ENCODE data around the gene BMF. TPM values are rescaled to one million over a fixed set of nuclear protein-coding genes. Genes with fewer than 3 reads are reported as not detected.
"Not testable (repeated sequence)": the region's sequence is repeated elsewhere in the genome, so short reads cannot be mapped to it uniquely, and the experiment has no call there.

The BMF gene, protein sequence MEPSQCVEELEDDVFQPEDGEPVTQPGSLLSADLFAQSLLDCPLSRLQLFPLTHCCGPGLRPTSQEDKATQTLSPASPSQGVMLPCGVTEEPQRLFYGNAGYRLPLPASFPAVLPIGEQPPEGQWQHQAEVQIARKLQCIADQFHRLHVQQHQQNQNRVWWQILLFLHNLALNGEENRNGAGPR
- 18.7 and 19.6 TPM in 2 replicates for total RNA-seq (2014; rRNA removed; shearing (Covaris generic))

DNA sequence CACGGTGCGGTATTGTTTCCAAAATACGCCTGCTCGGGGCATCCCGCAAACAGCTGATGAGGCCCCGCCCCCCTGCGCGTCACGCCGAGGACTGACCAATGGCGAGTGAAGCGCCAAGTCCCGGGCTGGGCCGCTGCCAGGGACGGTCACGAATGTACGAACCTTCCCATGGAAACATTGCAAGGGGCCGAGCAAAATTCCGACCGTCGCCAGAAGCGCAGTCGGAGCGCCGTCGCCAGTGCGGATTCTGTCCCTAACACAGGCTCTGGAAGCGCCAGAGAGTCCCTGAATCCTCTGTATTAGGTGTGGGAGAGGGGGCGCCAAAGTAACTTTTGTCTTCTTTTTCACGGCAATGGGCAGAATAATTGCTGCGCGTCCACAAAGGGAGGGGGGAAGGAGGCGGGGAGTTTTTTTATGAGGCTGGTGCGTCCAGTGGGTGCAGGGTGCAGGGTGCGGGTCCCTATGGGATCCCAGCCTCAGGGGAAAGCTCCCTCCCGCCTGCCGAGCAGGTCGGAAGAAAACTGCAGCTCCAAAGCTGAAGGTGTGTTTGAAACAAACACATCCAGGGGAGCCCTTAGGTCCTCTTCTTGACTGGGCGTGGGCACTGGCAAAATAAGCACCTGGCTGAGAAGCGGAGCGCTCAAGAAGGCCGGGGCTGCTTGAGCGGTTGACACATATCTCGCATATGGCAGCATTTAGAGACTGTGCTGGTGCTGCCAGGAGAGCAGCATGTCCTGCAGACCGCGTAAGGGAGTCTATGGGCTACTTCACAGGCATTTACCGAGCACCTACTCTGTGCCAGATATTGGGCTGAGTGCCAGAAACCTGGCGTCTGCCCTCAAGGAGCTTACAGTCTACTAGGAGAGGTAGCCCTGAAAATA is at the start of gene BMF:
TSS of gene BMF (minus strand) at position 25 of the 881 bp plus-strand sequence. CDS start 2,793 bp downstream, outside the sequence.
- peak; percentile 98 for DNase-seq (ENCODE audit: low spot score)

DNA sequence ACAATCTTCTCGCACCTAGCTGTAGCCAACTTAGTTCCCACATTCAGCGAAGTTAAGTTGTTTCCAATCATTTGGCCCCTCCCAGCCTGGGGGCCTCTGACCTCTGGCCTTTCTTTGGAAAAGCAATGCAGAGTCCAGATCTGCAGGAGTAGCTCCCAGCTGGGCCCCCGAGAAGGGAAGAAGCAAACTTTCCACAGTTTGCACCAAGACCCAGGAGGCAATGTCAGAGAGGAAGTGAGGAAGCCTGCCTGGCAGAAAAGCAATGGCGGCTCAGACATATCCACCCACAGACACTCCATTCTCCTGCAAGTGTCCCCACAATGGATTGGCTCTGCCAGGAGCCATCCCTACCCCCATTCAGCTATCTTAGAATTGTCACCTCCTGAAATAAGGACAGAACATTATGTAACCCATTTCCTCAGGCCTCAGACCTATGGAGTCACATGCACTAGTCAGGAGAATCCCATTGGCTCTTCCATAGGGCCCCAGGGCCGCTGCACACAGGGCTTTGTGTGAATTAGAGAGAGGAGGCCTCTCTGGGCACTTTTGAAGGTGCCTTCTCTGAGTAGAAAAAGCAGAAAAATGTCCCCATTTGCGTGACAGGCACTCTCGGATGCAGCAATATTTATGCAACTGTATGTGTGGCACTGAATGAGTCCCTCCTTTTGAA is 49.2 kb upstream of the BMF start:
- DNase-seq (ENCODE audit: low spot score): no peak

- no peak for DNase-seq (ENCODE audit: low spot score)
These were observed 46.7 kb upstream of the BMF start for GRCh38 chr15:40155270-40155910.

DNA sequence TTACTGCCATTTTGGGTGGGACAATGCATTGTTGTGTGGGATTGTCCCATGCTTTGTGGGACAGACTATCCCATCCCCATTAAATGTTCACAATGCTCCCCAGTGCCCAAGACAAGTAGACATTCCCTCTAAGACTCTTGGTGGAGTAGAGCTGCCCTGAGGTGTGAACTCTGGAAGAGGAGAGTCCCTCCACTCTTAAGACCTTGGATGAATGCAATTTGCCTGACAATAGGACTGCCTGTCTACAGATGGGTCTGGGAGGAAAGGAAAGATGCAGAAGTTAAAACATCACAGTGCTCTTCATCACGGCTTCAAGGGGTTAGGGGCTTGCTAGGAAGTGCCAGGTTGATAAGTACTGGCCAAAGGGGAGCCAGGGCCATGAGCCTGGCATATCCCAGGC is 46.1 kb upstream of the BMF start:
- not testable (repeated sequence) for DNase-seq (ENCODE audit: low spot score)

GRCh38 chr15:40151991-40152390 is 43.3 kb upstream of the BMF start:
- no peak for DNase-seq (ENCODE audit: low spot score)

DNA sequence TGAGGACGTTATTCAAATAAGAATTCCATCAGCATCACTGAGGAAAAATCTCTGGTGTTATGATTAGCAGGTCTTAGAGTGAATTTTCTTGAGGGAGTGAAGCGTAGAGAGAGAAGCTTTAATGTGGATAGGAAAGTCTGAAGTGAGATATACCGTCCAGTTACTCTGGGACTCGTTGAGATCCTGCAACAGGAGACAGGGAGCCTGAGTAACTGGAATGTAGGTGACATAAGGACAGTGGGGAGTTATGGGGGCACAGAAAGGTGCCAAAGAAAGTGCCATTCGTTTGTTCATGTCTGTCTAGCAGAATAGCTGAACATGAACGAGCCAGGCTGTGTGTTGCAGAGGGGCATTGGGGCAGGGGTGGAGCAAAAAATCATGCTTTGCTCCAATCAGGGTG is 42.8 kb upstream of the BMF start:
- no peak for DNase-seq (ENCODE audit: low spot score)

DNA sequence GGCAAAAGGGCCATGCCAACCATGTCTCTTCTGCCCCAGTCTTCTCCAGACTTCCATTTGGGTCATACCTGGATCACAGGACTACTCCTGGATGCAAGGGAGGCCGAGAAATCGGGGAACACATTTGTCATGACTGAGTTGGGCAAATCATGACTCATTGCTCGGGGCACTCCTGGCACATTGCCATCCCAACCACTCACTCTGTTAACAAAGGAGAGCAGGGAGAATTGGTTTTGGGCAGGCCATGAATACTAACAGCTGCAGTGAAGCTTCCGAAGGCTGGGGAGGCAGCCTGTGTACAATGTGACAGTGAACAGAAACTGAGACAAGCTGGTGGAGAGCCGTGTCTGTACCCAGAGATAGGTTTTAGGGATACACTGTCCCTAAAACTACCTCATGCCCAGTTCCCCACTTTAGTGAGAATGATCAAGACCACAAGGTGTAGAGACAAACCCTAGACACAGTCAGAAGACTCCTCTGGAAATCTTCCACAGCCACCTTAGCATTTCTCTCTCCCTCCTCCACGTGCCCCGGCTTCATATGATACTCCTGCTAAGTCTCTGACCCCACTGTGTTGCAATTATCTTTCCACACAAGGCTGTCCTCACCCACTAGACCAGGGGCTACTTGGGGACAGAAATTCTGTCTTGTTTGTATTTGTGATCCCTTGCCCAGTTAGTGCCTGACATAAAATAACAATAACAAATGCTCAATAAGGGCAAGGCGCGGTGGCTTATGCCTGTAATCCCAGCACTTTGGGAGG is 41.7 kb upstream of the BMF start:
- peak; percentile 82 for DNase-seq (ENCODE audit: low spot score)

- no peak for DNase-seq (ENCODE audit: low spot score)
These were observed 40.7 kb upstream of the BMF start for GRCh38 chr15:40149339-40149738.

DNA sequence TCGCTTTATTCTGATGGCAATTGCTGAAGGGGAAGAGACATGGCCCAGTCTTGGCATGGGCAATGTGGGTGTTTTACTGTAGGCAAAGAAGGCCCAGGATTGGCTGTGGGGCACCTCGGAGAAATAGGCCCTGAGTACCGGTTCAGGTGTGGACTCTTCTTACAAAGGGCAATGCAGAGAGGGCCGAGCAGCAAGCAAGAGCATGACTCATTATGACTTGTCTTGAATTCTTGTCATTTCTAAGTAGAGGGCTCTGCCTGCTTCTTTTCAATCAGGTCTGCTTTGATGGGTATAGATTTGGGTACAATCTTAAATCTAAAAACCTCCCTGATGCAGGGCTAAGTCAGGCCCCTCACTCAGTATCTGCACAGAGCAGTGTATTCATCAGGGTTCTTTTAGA is 37.4 kb upstream of the BMF start:
- DNase-seq (ENCODE audit: low spot score): no peak

GRCh38 chr15:40142428-40142827 is 33.7 kb upstream of the BMF start:
- no peak for DNase-seq (ENCODE audit: low spot score)

GRCh38 chr15:40138201-40138570 is 29.5 kb upstream of the BMF start:
- not testable (repeated sequence) for DNase-seq (ENCODE audit: low spot score)

DNA sequence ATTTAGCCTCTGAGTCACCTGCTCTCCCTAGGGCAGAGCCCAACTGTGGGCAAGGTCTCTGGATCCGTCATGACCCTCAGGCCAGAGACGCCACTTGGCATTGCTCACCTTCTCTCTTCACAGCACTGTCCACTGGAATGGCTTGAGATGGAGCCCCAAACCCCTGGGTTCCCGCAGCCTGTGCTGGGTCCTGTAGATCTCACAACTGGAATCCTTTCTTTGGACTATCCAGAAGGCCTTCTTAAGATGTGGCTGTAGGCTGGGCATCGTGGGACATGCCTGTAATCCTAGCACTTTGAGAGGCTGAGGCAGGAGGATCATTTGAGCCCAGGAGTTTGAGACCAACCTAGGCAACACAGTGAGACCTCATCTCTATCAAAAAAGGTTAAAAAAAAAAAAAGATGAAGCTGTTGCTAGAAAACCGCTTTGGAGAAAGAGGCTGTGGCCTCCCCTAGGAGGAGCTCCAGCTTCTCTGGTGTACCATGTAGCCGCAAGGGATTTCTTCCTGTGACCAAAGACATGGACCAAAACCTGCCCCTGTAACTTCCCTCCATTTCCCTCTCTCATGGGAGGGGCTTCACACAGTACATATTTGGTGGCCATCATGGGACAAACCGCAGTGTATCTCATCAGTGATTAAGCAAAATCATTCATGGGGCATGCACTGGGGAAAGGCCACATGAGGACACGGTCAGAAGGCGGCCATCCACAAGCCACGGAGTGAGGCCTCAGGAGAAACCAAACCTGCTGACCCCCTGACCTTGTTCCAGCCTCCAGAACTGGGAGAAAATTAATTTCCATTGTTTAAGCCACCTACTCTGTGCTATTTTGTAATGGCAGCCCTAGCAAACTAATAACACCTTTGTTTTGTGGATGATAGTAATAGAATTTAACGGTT is 28.9 kb upstream of the BMF start:
- no peak for DNase-seq (ENCODE audit: low spot score)

GRCh38 chr15:40136470-40137302 is 28.0 kb upstream of the BMF start:
- DNase-seq (ENCODE audit: low spot score): no peak

- not testable (repeated sequence) for DNase-seq (ENCODE audit: low spot score)
These were observed 27.3 kb upstream of the BMF start for GRCh38 chr15:40135846-40136450.

- DNase-seq (ENCODE audit: low spot score): no peak
These were observed 26.2 kb upstream of the BMF start for GRCh38 chr15:40134885-40135284.

DNA sequence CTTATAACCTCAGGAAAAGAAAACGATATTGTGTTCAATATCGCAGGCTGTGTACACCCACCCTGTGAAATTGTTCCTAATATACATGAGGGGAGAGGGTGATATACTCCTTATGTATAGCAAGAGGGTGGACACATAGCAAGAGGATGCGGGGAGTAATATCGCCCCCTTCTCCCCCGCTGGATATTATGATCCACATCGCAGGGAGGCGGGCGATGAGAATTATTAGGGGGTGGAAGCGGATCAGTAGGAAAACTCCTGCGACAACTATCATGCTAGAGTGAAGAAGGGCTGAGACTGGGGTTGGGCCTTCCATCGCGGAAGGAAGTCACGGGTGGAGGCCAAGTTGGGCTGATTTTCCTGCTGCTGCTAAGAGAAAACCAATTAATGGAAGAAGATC is 24.9 kb upstream of the BMF start:
- DNase-seq (ENCODE audit: low spot score): no peak

- DNase-seq (ENCODE audit: low spot score): no peak
These were observed 22.3 kb upstream of the BMF start for GRCh38 chr15:40130799-40131502.

DNA sequence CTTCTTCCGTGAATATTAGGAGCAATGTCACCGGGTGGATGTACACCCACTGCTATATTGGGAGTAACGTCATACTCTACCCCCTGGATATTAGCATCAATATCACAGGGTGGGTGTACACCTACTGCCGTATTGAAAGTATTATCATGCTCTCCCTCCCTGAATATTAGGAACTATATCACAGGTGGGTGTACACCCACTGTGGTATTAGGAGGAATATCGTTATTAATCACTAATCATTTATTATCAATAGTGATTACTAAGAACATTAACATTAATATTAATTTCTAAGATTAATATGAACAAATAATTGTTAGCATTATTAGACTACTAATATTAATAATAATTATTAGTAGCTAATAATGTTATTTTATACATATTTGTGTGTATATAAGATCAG is 21.4 kb upstream of the BMF start:
- no peak for DNase-seq (ENCODE audit: low spot score)
